Pons (tissue), 1 donor: ENCODE data around the gene C4A.
"Not testable (repeated sequence)": the region's sequence is repeated elsewhere in the genome, so short reads cannot be mapped to it uniquely, and the experiment has no call there.

Experiments
- DNase-seq: peaks from one replicate; pipeline ENCODE4 v3.0.0-alpha.2; 2016; ENCODE audit warnings: low spot score

Gene C4A

GRCh38 chr6:32035283-32036013 is 53.6 kb downstream of the C4A start:
- not testable (repeated sequence) for DNase-seq

GRCh38 chr6:32037136-32037535 is 55.3 kb downstream of the C4A start:
- not testable (repeated sequence) for DNase-seq

- DNase-seq = not testable (repeated sequence)
These were observed 56.0 kb downstream of the C4A start, which contains the start of gene CYP21A2 for GRCh38 chr6:32037598-32038524. Gene CYP21A2 (plus strand): TSS chr6:32038415. CDS start chr6:32038423, 8 bp downstream.

GRCh38 chr6:32038878-32039277 is 57.0 kb downstream of the C4A start:
- not testable (repeated sequence) for DNase-seq

- not testable (repeated sequence) for DNase-seq
These were observed 57.7 kb downstream of the C4A start for GRCh38 chr6:32039321-32040274.

GRCh38 chr6:32040299-32041049 is 58.6 kb downstream of the C4A start:
- DNase-seq = not testable (repeated sequence)

- not testable (repeated sequence) for DNase-seq
These were observed 59.1 kb downstream of the C4A start for GRCh38 chr6:32041050-32041321.

GRCh38 chr6:32041385-32041784 is 59.5 kb downstream of the C4A start:
- not testable (repeated sequence) for DNase-seq

- not testable (repeated sequence) for DNase-seq
These were observed 60.4 kb downstream of the C4A start for GRCh38 chr6:32042276-32042675.

GRCh38 chr6:32043589-32044380 is 61.9 kb downstream of the C4A start:
- DNase-seq = not testable (repeated sequence)

- not testable (repeated sequence) for DNase-seq
These were observed 63.1 kb downstream of the C4A start for GRCh38 chr6:32044916-32045315.

GRCh38 chr6:32045811-32046449 is 64.1 kb downstream of the C4A start:
- no peak for DNase-seq

GRCh38 chr6:32046450-32047083 is 64.7 kb downstream of the C4A start:
- no peak for DNase-seq

GRCh38 chr6:32047084-32047478 is 65.2 kb downstream of the C4A start:
- DNase-seq = no peak

GRCh38 chr6:32047539-32047854 is 65.6 kb downstream of the C4A start:
- no peak for DNase-seq

GRCh38 chr6:32047855-32048766 is 66.3 kb downstream of the C4A start:
- peak; percentile 18 for DNase-seq

- DNase-seq = not testable (repeated sequence)
These were observed 67.3 kb downstream of the C4A start for GRCh38 chr6:32049149-32049548.

GRCh38 chr6:32049736-32050135 is 67.9 kb downstream of the C4A start:
- DNase-seq = not testable (repeated sequence)
